ENCODE data around the gene ABTB1. TPM values are rescaled to one million over a fixed set of nuclear protein-coding genes. Genes with fewer than 3 reads are reported as not detected.

The ABTB1 gene
- total RNA-seq, 1 donor from 2014 or later, result 8.7 TPM

GRCh38 chr3:127645371-127646015, 27.3 kb upstream of the ABTB1 start:
- Mint-ChIP-seq H3K9me3 (ENCODE audit: unreplicated experiment) (no peaks in the 10 kb centered on the region), H3K36me3 (ENCODE audit: low read depth, unreplicated experiment) (no peaks in the 10 kb centered on the region), H3K4me3 (ENCODE audit: unreplicated experiment) (no peak overlapping the region), H3K27me3 (ENCODE audit: unreplicated experiment) (peaks cover 2% of the 10 kb centered on the region), H3K27ac (ENCODE audit: unreplicated experiment) (no peak overlapping the region), H3K4me1 (ENCODE audit: unreplicated experiment) (peaks cover 13% of the 10 kb centered on the region)
- TF ChIP-seq CTCF (IDR thresholded peaks at IDR 0.05; ENCODE audit: unreplicated experiment), result no peak
- DNase-seq (ENCODE audit: low spot score), result no peak

GRCh38 chr3:127646501-127647046, 26.2 kb upstream of the ABTB1 start:
- no peaks in the 10 kb centered on the region for H3K36me3 Mint-ChIP-seq (ENCODE audit: low read depth, unreplicated experiment)
- H3K4me3 Mint-ChIP-seq (ENCODE audit: unreplicated experiment), result no peak overlapping the region
- peaks cover 13% of the 10 kb centered on the region for H3K4me1 Mint-ChIP-seq (ENCODE audit: unreplicated experiment)
- DNase-seq (ENCODE audit: low spot score), result no peak
- H3K9me3 Mint-ChIP-seq (ENCODE audit: unreplicated experiment), result no peaks in the 10 kb centered on the region
- H3K27ac Mint-ChIP-seq (ENCODE audit: unreplicated experiment), result no peak overlapping the region
- no peak for TF ChIP-seq CTCF (IDR thresholded peaks at IDR 0.05; ENCODE audit: unreplicated experiment)
- H3K27me3 Mint-ChIP-seq (ENCODE audit: unreplicated experiment), result peaks cover 2% of the 10 kb centered on the region

- Mint-ChIP-seq H3K27ac (ENCODE audit: unreplicated experiment) (no peak overlapping the region), H3K36me3 (ENCODE audit: low read depth, unreplicated experiment) (no peaks in the 10 kb centered on the region), H3K9me3 (ENCODE audit: unreplicated experiment) (no peaks in the 10 kb centered on the region), H3K4me1 (ENCODE audit: unreplicated experiment) (peaks cover 13% of the 10 kb centered on the region), H3K4me3 (ENCODE audit: unreplicated experiment) (no peak overlapping the region), H3K27me3 (ENCODE audit: unreplicated experiment) (peaks cover 2% of the 10 kb centered on the region)
- no peak for DNase-seq (ENCODE audit: low spot score)
- TF ChIP-seq CTCF (IDR thresholded peaks at IDR 0.05; ENCODE audit: unreplicated experiment), result no peak
Measured at GRCh38 chr3:127647166-127647844, 25.4 kb upstream of the ABTB1 start.

- H3K36me3 Mint-ChIP-seq (ENCODE audit: low read depth, unreplicated experiment), result no peaks in the 10 kb centered on the region
- no peak overlapping the region for H3K27ac Mint-ChIP-seq (ENCODE audit: unreplicated experiment)
- H3K4me1 Mint-ChIP-seq (ENCODE audit: unreplicated experiment), result peaks cover 13% of the 10 kb centered on the region
- peaks cover 2% of the 10 kb centered on the region for H3K27me3 Mint-ChIP-seq (ENCODE audit: unreplicated experiment)
- H3K9me3 Mint-ChIP-seq (ENCODE audit: unreplicated experiment), result no peaks in the 10 kb centered on the region
- TF ChIP-seq CTCF (IDR thresholded peaks at IDR 0.05; ENCODE audit: unreplicated experiment), result no peak
- no peak for DNase-seq (ENCODE audit: low spot score)
- no peak overlapping the region for H3K4me3 Mint-ChIP-seq (ENCODE audit: unreplicated experiment)
Measured at GRCh38 chr3:127647845-127648204, 24.9 kb upstream of the ABTB1 start.

GRCh38 chr3:127650236-127650635, 22.5 kb upstream of the ABTB1 start:
- DNase-seq (ENCODE audit: low spot score), result no peak
- Mint-ChIP-seq H3K36me3 (ENCODE audit: low read depth, unreplicated experiment) (no peaks in the 10 kb centered on the region), H3K9me3 (ENCODE audit: unreplicated experiment) (no peaks in the 10 kb centered on the region), H3K4me3 (ENCODE audit: unreplicated experiment) (no peak overlapping the region), H3K27ac (ENCODE audit: unreplicated experiment) (no peak overlapping the region), H3K27me3 (ENCODE audit: unreplicated experiment) (peaks cover 2% of the 10 kb centered on the region), H3K4me1 (ENCODE audit: unreplicated experiment) (no peaks in the 10 kb centered on the region)
- TF ChIP-seq CTCF (IDR thresholded peaks at IDR 0.05; ENCODE audit: unreplicated experiment), result no peak

Measured in endothelial cell (in vitro differentiated cells).